ENCODE measurements around the gene SPATA13.

Gene SPATA13

DNA sequence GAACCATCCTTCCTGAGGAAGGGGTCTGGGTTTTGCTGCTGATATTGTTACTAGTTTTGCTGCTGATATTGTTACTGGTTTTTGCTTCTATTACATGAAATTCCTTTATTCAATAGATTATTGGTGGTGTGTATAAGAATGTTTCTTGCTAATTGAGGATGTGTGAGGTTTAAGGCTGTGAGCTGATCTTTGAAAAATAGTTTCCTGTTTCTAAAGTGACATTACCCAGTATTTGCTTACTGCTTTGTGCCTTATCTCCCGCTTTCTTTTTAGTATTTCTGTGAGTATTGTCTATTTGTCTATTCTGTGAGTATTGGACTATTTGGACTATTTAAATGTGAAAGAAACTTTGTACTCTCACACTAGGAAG, 110.7 kb downstream of the SPATA13 start:
- Histone ChIP-seq H3K36me3 (ENCODE audit: control insufficient read depth in 1 of 2, insufficient read depth in 2 of 2, low read length in 2 of 2) (peaks cover 0 to 3% of the 10 kb centered on the region in 2 donors), H3K9ac (ENCODE audit: low read depth in 1 of 2, low read length in 2 of 2) (peak overlapping the region; percentile 67 to 77), H3K4me3 (ENCODE audit: low read depth in 1 of 2, low read length in 2 of 2) (peak overlapping the region; percentile 74 to 77), H3K9me3 (ENCODE audit: control insufficient read depth in 1 of 2, low read length in 2 of 2) (no peaks in the 10 kb centered on the region), H3K4me1 (ENCODE audit: control insufficient read depth in 1 of 2, insufficient read depth in 2 of 2, low read length in 2 of 2) (peaks cover 41 to 53% of the 10 kb centered on the region in 2 donors), H3K27me3 (ENCODE audit: control insufficient read depth in 1 of 2, insufficient read depth in 2 of 2, low read length in 2 of 2) (no peaks in the 10 kb centered on the region), H3K27ac (ENCODE audit: low read depth, low read length) (peak overlapping the region; percentile 89)

GRCh38 chr13:24271601-24272451, 111.3 kb downstream of the SPATA13 start:
- H3K4me3 ChIP-seq (ENCODE audit: low read depth in 1 of 2, low read length in 2 of 2): peak overlapping the region; percentile 74 to 77
- peaks cover 0 to 3% of the 10 kb centered on the region in 2 donors for H3K36me3 ChIP-seq (ENCODE audit: control insufficient read depth in 1 of 2, insufficient read depth in 2 of 2, low read length in 2 of 2)
- peaks cover 41 to 53% of the 10 kb centered on the region in 2 donors for H3K4me1 ChIP-seq (ENCODE audit: control insufficient read depth in 1 of 2, insufficient read depth in 2 of 2, low read length in 2 of 2)
- peak overlapping the region; percentile 67 to 77 for H3K9ac ChIP-seq (ENCODE audit: low read depth in 1 of 2, low read length in 2 of 2)
- peak overlapping the region; percentile 89 for H3K27ac ChIP-seq (ENCODE audit: low read depth, low read length)
- no peaks in the 10 kb centered on the region for H3K9me3 ChIP-seq (ENCODE audit: control insufficient read depth in 1 of 2, low read length in 2 of 2)
- no peaks in the 10 kb centered on the region for H3K27me3 ChIP-seq (ENCODE audit: control insufficient read depth in 1 of 2, insufficient read depth in 2 of 2, low read length in 2 of 2)

GRCh38 chr13:24272452-24273161, 112.1 kb downstream of the SPATA13 start:
- peaks cover 0 to 3% of the 10 kb centered on the region in 2 donors for H3K36me3 ChIP-seq (ENCODE audit: control insufficient read depth in 1 of 2, insufficient read depth in 2 of 2, low read length in 2 of 2)
- peaks cover 39 to 52% of the 10 kb centered on the region in 2 donors for H3K4me1 ChIP-seq (ENCODE audit: control insufficient read depth in 1 of 2, insufficient read depth in 2 of 2, low read length in 2 of 2)
- H3K9ac ChIP-seq (ENCODE audit: low read depth in 1 of 2, low read length in 2 of 2): peak overlapping the region; percentile 67 to 77

DNA sequence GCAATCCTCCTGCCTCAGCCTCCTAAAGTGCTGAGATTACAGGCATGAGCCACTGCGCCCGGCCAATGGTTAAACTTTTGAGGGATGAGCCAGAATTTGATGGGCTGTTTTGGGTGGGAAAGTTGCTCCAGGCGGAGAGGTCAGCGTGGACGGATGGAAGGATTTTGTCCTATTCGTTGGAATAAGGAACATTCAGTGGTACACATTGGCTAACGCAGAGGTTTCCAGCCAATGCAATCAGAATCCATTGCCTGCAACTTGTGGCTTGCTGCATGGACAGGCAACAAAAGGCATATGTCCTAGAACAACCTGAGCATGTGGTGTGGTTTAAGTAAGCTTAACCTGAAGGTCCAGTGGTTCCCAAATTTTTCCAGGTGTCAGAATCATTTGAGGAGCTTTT, 113.4 kb downstream of the SPATA13 start:
- Histone ChIP-seq H3K9me3 (ENCODE audit: control insufficient read depth in 1 of 2, low read length in 2 of 2) (no peaks in the 10 kb centered on the region), H3K27me3 (ENCODE audit: control insufficient read depth in 1 of 2, insufficient read depth in 2 of 2, low read length in 2 of 2) (no peaks in the 10 kb centered on the region), H3K4me1 (ENCODE audit: control insufficient read depth in 1 of 2, insufficient read depth in 2 of 2, low read length in 2 of 2) (peaks cover 33 to 47% of the 10 kb centered on the region in 2 donors), H3K27ac (ENCODE audit: low read depth, low read length) (no peak overlapping the region), H3K9ac (ENCODE audit: low read depth in 1 of 2, low read length in 2 of 2) (no peak overlapping the region), H3K36me3 (ENCODE audit: control insufficient read depth in 1 of 2, insufficient read depth in 2 of 2, low read length in 2 of 2) (peaks cover 0 to 3% of the 10 kb centered on the region in 2 donors), H3K4me3 (ENCODE audit: low read depth in 1 of 2, low read length in 2 of 2) (no peak overlapping the region)

More at GRCh38 chr13:24272452-24273161, 112.1 kb downstream of the SPATA13 start:
- H3K9me3 ChIP-seq (ENCODE audit: control insufficient read depth in 1 of 2, low read length in 2 of 2): no peaks in the 10 kb centered on the region
- H3K4me3 ChIP-seq (ENCODE audit: low read depth in 1 of 2, low read length in 2 of 2): peak overlapping the region; percentile 74 to 77
- peak overlapping the region; percentile 89 for H3K27ac ChIP-seq (ENCODE audit: low read depth, low read length)
- no peaks in the 10 kb centered on the region for H3K27me3 ChIP-seq (ENCODE audit: control insufficient read depth in 1 of 2, insufficient read depth in 2 of 2, low read length in 2 of 2)

- Histone ChIP-seq H3K9me3 (ENCODE audit: control insufficient read depth in 1 of 2, low read length in 2 of 2) (no peaks in the 10 kb centered on the region), H3K4me3 (ENCODE audit: low read depth in 1 of 2, low read length in 2 of 2) (no peak overlapping the region), H3K9ac (ENCODE audit: low read depth in 1 of 2, low read length in 2 of 2) (no peak overlapping the region), H3K4me1 (ENCODE audit: control insufficient read depth in 1 of 2, insufficient read depth in 2 of 2, low read length in 2 of 2) (peaks cover 33 to 47% of the 10 kb centered on the region in 2 donors), H3K27me3 (ENCODE audit: control insufficient read depth in 1 of 2, insufficient read depth in 2 of 2, low read length in 2 of 2) (no peaks in the 10 kb centered on the region), H3K36me3 (ENCODE audit: control insufficient read depth in 1 of 2, insufficient read depth in 2 of 2, low read length in 2 of 2) (peaks cover 0 to 7% of the 10 kb centered on the region in 2 donors), H3K27ac (ENCODE audit: low read depth, low read length) (no peak overlapping the region)
These were observed 114.0 kb downstream of the SPATA13 start for GRCh38 chr13:24274452-24275021.

GRCh38 chr13:24275041-24275440, 114.5 kb downstream of the SPATA13 start:
- H3K27ac ChIP-seq (ENCODE audit: low read depth, low read length): no peak overlapping the region
- H3K4me3 ChIP-seq (ENCODE audit: low read depth in 1 of 2, low read length in 2 of 2): no peak overlapping the region
- H3K27me3 ChIP-seq (ENCODE audit: control insufficient read depth in 1 of 2, insufficient read depth in 2 of 2, low read length in 2 of 2): no peaks in the 10 kb centered on the region
- no peaks in the 10 kb centered on the region for H3K9me3 ChIP-seq (ENCODE audit: control insufficient read depth in 1 of 2, low read length in 2 of 2)
- peaks cover 0 to 7% of the 10 kb centered on the region in 2 donors for H3K36me3 ChIP-seq (ENCODE audit: control insufficient read depth in 1 of 2, insufficient read depth in 2 of 2, low read length in 2 of 2)
- H3K4me1 ChIP-seq (ENCODE audit: control insufficient read depth in 1 of 2, insufficient read depth in 2 of 2, low read length in 2 of 2): peaks cover 31 to 44% of the 10 kb centered on the region in 2 donors
- no peak overlapping the region for H3K9ac ChIP-seq (ENCODE audit: low read depth in 1 of 2, low read length in 2 of 2)

GRCh38 chr13:24276306-24276705, 115.8 kb downstream of the SPATA13 start:
- H3K4me3 ChIP-seq (ENCODE audit: low read depth in 1 of 2, low read length in 2 of 2): no peak overlapping the region
- peaks cover 18 to 31% of the 10 kb centered on the region in 2 donors for H3K4me1 ChIP-seq (ENCODE audit: control insufficient read depth in 1 of 2, insufficient read depth in 2 of 2, low read length in 2 of 2)
- no peaks in the 10 kb centered on the region for H3K9me3 ChIP-seq (ENCODE audit: control insufficient read depth in 1 of 2, low read length in 2 of 2)
- H3K27ac ChIP-seq (ENCODE audit: low read depth, low read length): no peak overlapping the region
- H3K27me3 ChIP-seq (ENCODE audit: control insufficient read depth in 1 of 2, insufficient read depth in 2 of 2, low read length in 2 of 2): no peaks in the 10 kb centered on the region
- H3K36me3 ChIP-seq (ENCODE audit: control insufficient read depth in 1 of 2, insufficient read depth in 2 of 2, low read length in 2 of 2): peaks cover 6 to 14% of the 10 kb centered on the region in 2 donors
- H3K9ac ChIP-seq (ENCODE audit: low read depth in 1 of 2, low read length in 2 of 2): no peak overlapping the region

DNA sequence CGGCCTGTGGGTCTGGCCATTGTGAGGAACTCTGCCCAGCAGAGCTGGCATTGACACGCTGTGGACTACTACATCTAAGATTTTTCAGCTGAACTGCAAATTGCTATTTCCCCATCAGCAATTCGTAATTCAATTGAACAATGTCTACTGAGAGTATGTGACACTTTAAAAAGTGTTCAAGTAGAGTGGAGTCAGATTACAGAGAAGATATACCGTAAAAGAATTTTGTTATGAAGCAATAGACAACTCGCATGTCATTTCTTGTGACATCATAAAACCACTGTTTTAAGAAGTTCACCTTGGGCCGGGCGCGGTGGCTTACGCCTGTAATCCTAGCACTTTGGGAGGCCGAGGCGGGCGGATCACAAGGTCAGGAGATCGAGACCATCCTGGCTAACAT, 116.3 kb downstream of the SPATA13 start:
- H3K4me1 ChIP-seq (ENCODE audit: control insufficient read depth in 1 of 2, insufficient read depth in 2 of 2, low read length in 2 of 2): peaks cover 13 to 26% of the 10 kb centered on the region in 2 donors

DNA sequence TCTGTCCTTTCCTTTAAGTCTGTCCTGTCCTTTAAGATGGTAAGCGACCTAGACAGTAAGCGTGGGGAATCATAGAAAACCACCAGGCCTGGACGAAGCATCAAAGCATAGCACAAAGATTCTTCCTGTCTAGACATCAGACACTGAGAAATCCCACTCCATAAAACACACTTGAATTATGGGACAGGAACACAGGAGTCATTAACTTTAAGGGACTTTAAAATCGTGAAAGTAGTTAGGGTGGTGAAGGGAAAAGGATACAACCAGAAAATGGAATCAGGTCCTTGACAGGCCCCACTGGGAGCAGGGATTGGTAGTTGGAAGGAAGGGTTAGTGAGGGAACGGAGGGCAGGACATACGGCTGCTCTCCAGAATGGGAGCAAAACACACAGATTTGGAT, 117.2 kb downstream of the SPATA13 start:
- Histone ChIP-seq H3K36me3 (ENCODE audit: control insufficient read depth in 1 of 2, insufficient read depth in 2 of 2, low read length in 2 of 2) (peaks cover 7 to 29% of the 10 kb centered on the region in 2 donors), H3K9ac (ENCODE audit: low read depth in 1 of 2, low read length in 2 of 2) (no peak overlapping the region), H3K9me3 (ENCODE audit: control insufficient read depth in 1 of 2, low read length in 2 of 2) (no peaks in the 10 kb centered on the region), H3K4me1 (ENCODE audit: control insufficient read depth in 1 of 2, insufficient read depth in 2 of 2, low read length in 2 of 2) (peaks cover 4 to 17% of the 10 kb centered on the region in 2 donors), H3K27me3 (ENCODE audit: control insufficient read depth in 1 of 2, insufficient read depth in 2 of 2, low read length in 2 of 2) (no peaks in the 10 kb centered on the region), H3K27ac (ENCODE audit: low read depth, low read length) (no peak overlapping the region), H3K4me3 (ENCODE audit: low read depth in 1 of 2, low read length in 2 of 2) (no peak overlapping the region)

More for the DNA sequence above, 116.3 kb downstream of the SPATA13 start:
- H3K36me3 ChIP-seq (ENCODE audit: control insufficient read depth in 1 of 2, insufficient read depth in 2 of 2, low read length in 2 of 2): peaks cover 6 to 20% of the 10 kb centered on the region in 2 donors
- no peak overlapping the region for H3K27ac ChIP-seq (ENCODE audit: low read depth, low read length)
- no peak overlapping the region for H3K9ac ChIP-seq (ENCODE audit: low read depth in 1 of 2, low read length in 2 of 2)
- no peaks in the 10 kb centered on the region for H3K9me3 ChIP-seq (ENCODE audit: control insufficient read depth in 1 of 2, low read length in 2 of 2)
- H3K4me3 ChIP-seq (ENCODE audit: low read depth in 1 of 2, low read length in 2 of 2): no peak overlapping the region
- H3K27me3 ChIP-seq (ENCODE audit: control insufficient read depth in 1 of 2, insufficient read depth in 2 of 2, low read length in 2 of 2): no peaks in the 10 kb centered on the region
